ENCODE results near the gene GRK5. TPM values are rescaled to one million over a fixed set of nuclear protein-coding genes. Genes with fewer than 3 reads are reported as not detected.
A peak's percentile ranks its signal among the peaks of the same experiment; 100 is the strongest.

Gene GRK5
- total RNA-seq, 2 donors from 2014 or later = 9.1 to 11.9 TPM

DNA sequence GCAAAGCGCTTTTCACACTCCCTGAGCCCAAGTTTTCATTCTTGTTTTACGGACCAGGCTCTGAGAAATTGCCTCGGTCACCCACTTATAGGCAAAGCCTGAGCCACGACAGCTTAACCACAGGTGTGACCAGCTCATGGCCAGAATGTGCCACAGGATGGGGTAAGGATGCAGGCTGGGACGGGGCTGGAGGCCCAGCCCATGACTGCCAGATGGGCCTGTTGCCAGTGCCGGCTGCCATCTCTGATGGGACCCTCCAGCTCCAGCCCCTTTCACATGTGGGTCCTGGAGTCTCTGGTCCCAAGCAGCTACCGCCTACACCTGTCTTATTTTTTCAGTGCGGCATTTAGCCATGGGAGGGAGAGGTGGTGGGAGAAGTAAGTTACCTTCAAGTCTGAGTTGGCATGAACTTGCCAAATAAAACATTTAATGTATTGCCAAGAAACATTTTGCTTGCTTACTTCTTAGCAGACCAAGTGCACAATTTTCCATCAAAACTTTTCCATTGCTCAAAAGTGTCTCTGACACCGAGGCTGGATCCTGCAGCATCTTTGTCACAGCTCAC lies 142.6 kb downstream of the GRK5 start:
- H3K9me3 Mint-ChIP-seq = peaks cover 26% of the 10 kb centered on the region
- peaks cover 10% of the 10 kb centered on the region for H3K36me3 Mint-ChIP-seq (ENCODE audit: low read depth)
- H3K4me1 ChIP-seq (ENCODE audit: control insufficient read depth, insufficient read depth, low read length) = no peaks in the 10 kb centered on the region
- H3K4me1 Mint-ChIP-seq = peaks cover 11% of the 10 kb centered on the region
- no peak overlapping the region for H3K27ac ChIP-seq (ENCODE audit: low read depth, low read length)
- DNase-seq = no peak
- no peak overlapping the region for H3K4me3 ChIP-seq (ENCODE audit: low read length)
- H3K27me3 Mint-ChIP-seq (ENCODE audit: insufficient read depth) = no peaks in the 10 kb centered on the region
- no peaks in the 10 kb centered on the region for H3K27me3 ChIP-seq (ENCODE audit: control insufficient read depth, insufficient read depth, low read length, poor library complexity, severe bottlenecking)
- H3K9ac ChIP-seq (ENCODE audit: extremely low read depth, low read length, poor library complexity, severe bottlenecking) = no peak overlapping the region
- WGBS, 2 experiments (ENCODE audit: insufficient coverage in 1 of 2, insufficient read length in 1 of 2) = 90 to 98% methylated on average over 6 to 9 of the region's 9 CpGs
- TF ChIP-seq, protein P1, sequence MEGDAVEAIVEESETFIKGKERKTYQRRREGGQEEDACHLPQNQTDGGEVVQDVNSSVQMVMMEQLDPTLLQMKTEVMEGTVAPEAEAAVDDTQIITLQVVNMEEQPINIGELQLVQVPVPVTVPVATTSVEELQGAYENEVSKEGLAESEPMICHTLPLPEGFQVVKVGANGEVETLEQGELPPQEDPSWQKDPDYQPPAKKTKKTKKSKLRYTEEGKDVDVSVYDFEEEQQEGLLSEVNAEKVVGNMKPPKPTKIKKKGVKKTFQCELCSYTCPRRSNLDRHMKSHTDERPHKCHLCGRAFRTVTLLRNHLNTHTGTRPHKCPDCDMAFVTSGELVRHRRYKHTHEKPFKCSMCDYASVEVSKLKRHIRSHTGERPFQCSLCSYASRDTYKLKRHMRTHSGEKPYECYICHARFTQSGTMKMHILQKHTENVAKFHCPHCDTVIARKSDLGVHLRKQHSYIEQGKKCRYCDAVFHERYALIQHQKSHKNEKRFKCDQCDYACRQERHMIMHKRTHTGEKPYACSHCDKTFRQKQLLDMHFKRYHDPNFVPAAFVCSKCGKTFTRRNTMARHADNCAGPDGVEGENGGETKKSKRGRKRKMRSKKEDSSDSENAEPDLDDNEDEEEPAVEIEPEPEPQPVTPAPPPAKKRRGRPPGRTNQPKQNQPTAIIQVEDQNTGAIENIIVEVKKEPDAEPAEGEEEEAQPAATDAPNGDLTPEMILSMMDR (conservative IDR thresholded peaks at IDR 0.05) = no peak
- H3K27ac Mint-ChIP-seq = no peak overlapping the region
- H3K9me3 ChIP-seq (ENCODE audit: control insufficient read depth, low read length) = peaks cover 12% of the 10 kb centered on the region
- H3K4me3 Mint-ChIP-seq = no peak overlapping the region
- H3K36me3 ChIP-seq (ENCODE audit: control insufficient read depth, insufficient read depth, low read length) = no peaks in the 10 kb centered on the region

- 93% methylated on average over 8 of the region's 8 CpGs for WGBS, 2 experiments (ENCODE audit: insufficient coverage in 1 of 2, insufficient read length in 1 of 2)
- H3K27me3 Mint-ChIP-seq (ENCODE audit: insufficient read depth) = no peaks in the 10 kb centered on the region
- peaks cover 16% of the 10 kb centered on the region for H3K9me3 ChIP-seq (ENCODE audit: control insufficient read depth, low read length)
- no peak overlapping the region for H3K4me3 Mint-ChIP-seq
- no peak for DNase-seq
- no peak overlapping the region for H3K27ac Mint-ChIP-seq
- no peak overlapping the region for H3K9ac ChIP-seq (ENCODE audit: extremely low read depth, low read length, poor library complexity, severe bottlenecking)
- peaks cover 10% of the 10 kb centered on the region for H3K36me3 Mint-ChIP-seq (ENCODE audit: low read depth)
- H3K9me3 Mint-ChIP-seq = peaks cover 31% of the 10 kb centered on the region
- no peaks in the 10 kb centered on the region for H3K36me3 ChIP-seq (ENCODE audit: control insufficient read depth, insufficient read depth, low read length)
- H3K4me3 ChIP-seq (ENCODE audit: low read length) = peak overlapping the region; percentile 31
- no peaks in the 10 kb centered on the region for H3K27me3 ChIP-seq (ENCODE audit: control insufficient read depth, insufficient read depth, low read length, poor library complexity, severe bottlenecking)
- H3K4me1 Mint-ChIP-seq = peaks cover 11% of the 10 kb centered on the region
- no peak overlapping the region for H3K27ac ChIP-seq (ENCODE audit: low read depth, low read length)
- TF ChIP-seq, protein P1 (conservative IDR thresholded peaks at IDR 0.05) = no peak
- no peaks in the 10 kb centered on the region for H3K4me1 ChIP-seq (ENCODE audit: control insufficient read depth, insufficient read depth, low read length)
Observed at GRCh38 chr10:119350502-119351097, 143.2 kb downstream of the GRK5 start.

- Histone ChIP-seq H3K27me3 (ENCODE audit: control insufficient read depth, insufficient read depth, low read length, poor library complexity, severe bottlenecking) (no peaks in the 10 kb centered on the region), H3K4me3 (ENCODE audit: low read length) (peak overlapping the region; percentile 31), H3K4me1 (ENCODE audit: control insufficient read depth, insufficient read depth, low read length) (no peaks in the 10 kb centered on the region), H3K36me3 (ENCODE audit: control insufficient read depth, insufficient read depth, low read length) (no peaks in the 10 kb centered on the region), H3K9ac (ENCODE audit: extremely low read depth, low read length, poor library complexity, severe bottlenecking) (no peak overlapping the region), H3K9me3 (ENCODE audit: control insufficient read depth, low read length) (peaks cover 22% of the 10 kb centered on the region), H3K27ac (ENCODE audit: low read depth, low read length) (no peak overlapping the region)
- peaks cover 37% of the 10 kb centered on the region for H3K9me3 Mint-ChIP-seq
- TF ChIP-seq, protein P1 (conservative IDR thresholded peaks at IDR 0.05) = no peak
- no peak for DNase-seq
- H3K4me3 Mint-ChIP-seq = no peak overlapping the region
- no peak overlapping the region for H3K27ac Mint-ChIP-seq
- H3K27me3 Mint-ChIP-seq (ENCODE audit: insufficient read depth) = no peaks in the 10 kb centered on the region
- H3K36me3 Mint-ChIP-seq (ENCODE audit: low read depth) = peaks cover 10% of the 10 kb centered on the region
- peaks cover 6% of the 10 kb centered on the region for H3K4me1 Mint-ChIP-seq
- WGBS, 2 experiments (ENCODE audit: insufficient coverage in 1 of 2, insufficient read length in 1 of 2) = 98 to 100% methylated on average over 4 of the region's 4 CpGs
Observed at GRCh38 chr10:119351189-119351588, 143.8 kb downstream of the GRK5 start.

Data from endodermal cell (in vitro differentiated cells).